ENCODE data around the gene PIP4K2C.

PIP4K2C gene

GRCh38 chr12:57620936-57621496 lies 30.0 kb downstream of the PIP4K2C start:
- DNase-seq (ENCODE audit: extremely low read depth in 1 of 2, low read depth in 1 of 2): no peak

- no peak for DNase-seq (ENCODE audit: extremely low read depth in 1 of 2, low read depth in 1 of 2)
Measured at GRCh38 chr12:57621497-57622292, 30.7 kb downstream of the PIP4K2C start.

- no peak for DNase-seq (ENCODE audit: extremely low read depth in 1 of 2, low read depth in 1 of 2)
Measured at GRCh38 chr12:57622293-57623245, 31.6 kb downstream of the PIP4K2C start.

GRCh38 chr12:57623385-57623784 lies 32.4 kb downstream of the PIP4K2C start:
- no peak for DNase-seq (ENCODE audit: extremely low read depth in 1 of 2, low read depth in 1 of 2)

GRCh38 chr12:57623811-57624390 lies 32.9 kb downstream of the PIP4K2C start:
- DNase-seq (ENCODE audit: extremely low read depth in 1 of 2, low read depth in 1 of 2): no peak

- no peak for DNase-seq (ENCODE audit: extremely low read depth in 1 of 2, low read depth in 1 of 2)
Measured at GRCh38 chr12:57624441-57625220, 33.6 kb downstream of the PIP4K2C start.

- DNase-seq (ENCODE audit: extremely low read depth in 1 of 2, low read depth in 1 of 2): no peak
Measured at GRCh38 chr12:57625261-57626032, 34.5 kb downstream of the PIP4K2C start.

- DNase-seq (ENCODE audit: extremely low read depth in 1 of 2, low read depth in 1 of 2): no peak
Measured at GRCh38 chr12:57626111-57626920, 35.3 kb downstream of the PIP4K2C start.

GRCh38 chr12:57626921-57627445 lies 36.0 kb downstream of the PIP4K2C start:
- DNase-seq (ENCODE audit: extremely low read depth in 1 of 2, low read depth in 1 of 2): no peak

- no peak for DNase-seq (ENCODE audit: extremely low read depth in 1 of 2, low read depth in 1 of 2)
Measured at GRCh38 chr12:57627501-57628279, 36.7 kb downstream of the PIP4K2C start.

GRCh38 chr12:57628280-57629191 lies 37.5 kb downstream of the PIP4K2C start:
- DNase-seq (ENCODE audit: extremely low read depth in 1 of 2, low read depth in 1 of 2): no peak

GRCh38 chr12:57629897-57630471 lies 39.0 kb downstream of the PIP4K2C start:
- no peak for DNase-seq (ENCODE audit: extremely low read depth in 1 of 2, low read depth in 1 of 2)

- no peak for DNase-seq (ENCODE audit: extremely low read depth in 1 of 2, low read depth in 1 of 2)
Measured at GRCh38 chr12:57630891-57631433, 40.0 kb downstream of the PIP4K2C start.

GRCh38 chr12:57631566-57632072 lies 40.6 kb downstream of the PIP4K2C start:
- DNase-seq (ENCODE audit: extremely low read depth in 1 of 2, low read depth in 1 of 2): no peak

GRCh38 chr12:57632073-57632957 lies 41.3 kb downstream of the PIP4K2C start:
- DNase-seq (ENCODE audit: extremely low read depth in 1 of 2, low read depth in 1 of 2): no peak
